Ovary (tissue), 9 donors: Measurements from ENCODE around the gene TSC22D3. TPM values are rescaled to one million over a fixed set of nuclear protein-coding genes. Genes with fewer than 3 reads are reported as not detected.

Source experiments
- DNase-seq, 5 donors: peaks; one replicate each; pipeline ENCODE4 v3.0.0-alpha.2; 2019 to 2020
- H3K27ac ChIP-seq, 2 donors: fragments of 200-600 bp; one replicate each; pipeline versions ENCODE4 v1.5.1 to v1.8.0; 2019 to 2022
- H3K27me3 ChIP-seq: fragments of 200-600 bp; one replicate; pipeline ENCODE4 v1.8.0; 2022
- H3K36me3 ChIP-seq: fragments of 200-600 bp; sonication (generic); one replicate; pipeline ENCODE4 v1.5.1; 2019
- H3K4me1 ChIP-seq: one replicate; pipeline ENCODE4 v1.8.1; 2013; ENCODE audit warnings: mild to moderate bottlenecking, moderate library complexity; ENCODE audit not compliant: insufficient read depth
- H3K4me3 ChIP-seq: fragments of 200-600 bp; sonication (generic); one replicate; pipeline ENCODE4 v1.5.1; 2017
- H3K9me3 ChIP-seq, 2 donors: fragments of 200-600 bp in 1 of 2; sonication (generic) in 1 of 2; one replicate each; pipeline versions ENCODE4 v1.5.1 to v1.8.1; 2013 to 2019; ENCODE audit warnings: mild to moderate bottlenecking in 1 of 2, moderate library complexity in 1 of 2
- CTCF ChIP-seq, 3 donors: fragments of 450-650 bp in 2 of 3; fragments of 200-600 bp in 1 of 3; IDR thresholded peaks; one replicate each; pipeline versions ENCODE4 v1.5.1 to v1.8.0; 2016 to 2022; ENCODE audit warnings: antibody characterized with exemption in 3 of 3, mild to moderate bottlenecking in 1 of 3
- EP300 ChIP-seq: sonication (generic); formaldehyde crosslinking; IDR thresholded peaks from one replicate; pipeline ENCODE4 v1.6.1; 2017; ENCODE audit warnings: antibody characterized with exemption
- POLR2A ChIP-seq: fragments of 450-650 bp; IDR thresholded peaks from one replicate; pipeline ENCODE4 v1.6.1; 2017; ENCODE audit warnings: antibody characterized with exemption, mild to moderate bottlenecking, moderate library complexity
- WGBS, 3 donors: extraction: QIAGEN DNeasy Blood & Tissue Kit in 1 of 3; methylation state at CpG; one replicate each; pipeline versions ENCODE4 v1.1.5 to v1.1.7; 2013 to 2017; 5-methylcytosine and 5-hydroxymethylcytosine counted together
- intact Hi-C, 4 donors: fragments of 100-400 bp; cut with DNase I; formaldehyde crosslinking; loops; one replicate each; pipeline versions ENCODE4 v1.11.0 to v1.15.1; 2022 to 2023
- polyA plus RNA-seq, 2 donors: library from polyadenylated mRNA; stranded (reverse); fragments of 200-250 nt in 1 of 2; fragments of 350-450 nt in 1 of 2; fragmentation: Illumina TruSeq in 1 of 2; extraction: RNeasy Lipid Tissue Mini Kit (QIAGEN cat#74804) in 1 of 2; gene quantifications; one replicate each; pipeline ENCODE4 v1.2.3, GENCODE V29; 2013 to 2014
- total RNA-seq, 7 donors: library from RNA; depleted of rRNA in 2 of 7; stranded (reverse); fragments of >200 nt in 2 of 7; fragmentation: NEBNext Ultra II Directional in 3 of 7; extraction: Animal tissue kit (Norgen Biotek cat#: 25700) in 3 of 7; gene quantifications; one replicate each; pipeline versions ENCODE4 v1.1.0 to v1.2.4, GENCODE V29; 2016 to 2023
- donor health status: DM: no; HTN: no; CAD: no; lungs with moderate emphysema.
- donor health status: DM: no; HTN: no; CAD: no.
- donor health status: Bipolar disorder and iron deficiency.
- donor health status: DM: yes; HTN: yes; CAD: no.
- donor health status: DM: no; HTN: no; CAD: no.
- donor health status: DM: yes; HTN: yes; CAD: no.

Gene TSC22D3
- total and polyA plus RNA-seq, 9 donors, result 91.5 to 645 (median 241) TPM

DNA sequence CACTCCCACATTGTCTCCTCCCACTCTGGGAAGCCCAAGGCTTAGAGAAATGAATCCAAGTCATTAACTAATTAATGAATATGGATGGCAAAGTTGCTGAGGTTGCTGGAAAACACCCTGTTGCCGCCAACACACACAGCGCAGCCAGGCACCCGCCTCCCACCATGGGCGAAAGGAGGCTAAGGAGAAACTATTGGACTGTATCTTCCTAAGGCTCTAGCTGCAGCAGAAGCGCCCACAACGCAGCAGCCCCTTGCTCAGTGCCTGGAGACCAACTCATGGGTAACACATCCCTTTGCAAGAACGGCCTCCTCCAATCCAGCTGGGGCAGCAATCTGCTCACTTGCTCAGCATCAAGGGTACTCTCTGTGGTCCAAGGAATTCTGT, 34.2 kb downstream of the TSC22D3 start:
- H3K4me1 ChIP-seq, result peaks cover 30% of the 10 kb centered on the region
- peak overlapping the region; percentile 76 to 79 for H3K27ac ChIP-seq
- intact Hi-C loops, result no loop called here
- no peaks in the 10 kb centered on the region for H3K36me3 ChIP-seq
- WGBS, 3 donors, result 29 to 41% (median 35%) methylated on average over 7 of the region's 7 CpGs
- DNase-seq, result no peak
- no peaks in the 10 kb centered on the region for H3K9me3 ChIP-seq
- no peaks in the 10 kb centered on the region for H3K27me3 ChIP-seq
- H3K4me3 ChIP-seq, result no peak overlapping the region
- no peak for TF ChIP-seq CTCF (IDR thresholded peaks at IDR 0.05)
- TF ChIP-seq POLR2A, result no peak

GRCh38 chrX:107739541-107739940, 36.0 kb downstream of the TSC22D3 start:
- H3K27ac ChIP-seq, result peak overlapping the region in 1 of 2 donors; percentile 38
- WGBS, 3 donors, result 88 to 94% (median 89%) methylated on average over 3 of the region's 3 CpGs
- intact Hi-C loops, result no loop called here

DNA sequence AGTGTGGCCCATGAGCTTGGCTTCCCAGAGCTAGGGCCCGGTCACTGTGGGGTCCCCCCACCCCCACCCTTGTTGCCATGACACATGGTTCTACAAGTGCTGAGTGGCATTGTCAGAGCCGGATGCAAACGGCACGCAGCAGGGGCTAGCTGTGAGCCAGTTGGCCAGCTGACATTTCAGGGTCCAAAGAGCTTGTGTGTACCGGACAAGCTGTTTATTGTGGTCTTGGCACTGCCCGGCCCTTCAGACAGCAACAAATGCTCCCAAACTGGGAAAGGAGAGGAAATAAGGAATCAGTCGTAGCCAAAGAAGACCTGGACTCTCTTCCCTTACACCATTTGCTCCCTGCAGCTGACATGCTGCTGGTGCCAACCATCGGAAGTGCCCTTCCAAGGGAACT, 36.8 kb downstream of the TSC22D3 start:
- Histone ChIP-seq H3K9me3 (no peaks in the 10 kb centered on the region), H3K4me3 (no peak overlapping the region), H3K27me3 (no peaks in the 10 kb centered on the region), H3K36me3 (no peaks in the 10 kb centered on the region), H3K4me1 (peaks cover 28% of the 10 kb centered on the region), H3K27ac (peak overlapping the region; percentile 17 to 50)
- 77 to 83% (median 78%) methylated on average over 7 to 8 of the region's 8 CpGs for WGBS, 3 donors
- intact Hi-C loops, result no loop called here
- DNase-seq, result peak in 1 of 5 donors; percentile 16
- TF ChIP-seq POLR2A (no peak), CTCF (IDR thresholded peaks at IDR 0.05) (no peak)

More at GRCh38 chrX:107739541-107739940, 36.0 kb downstream of the TSC22D3 start:
- no peaks in the 10 kb centered on the region for H3K27me3 ChIP-seq
- no peaks in the 10 kb centered on the region for H3K9me3 ChIP-seq
- TF ChIP-seq POLR2A (no peak), CTCF (IDR thresholded peaks at IDR 0.05) (no peak), EP300 (no peak)
- peaks cover 28% of the 10 kb centered on the region for H3K4me1 ChIP-seq
- H3K4me3 ChIP-seq, result no peak overlapping the region
- no peak for DNase-seq
- H3K36me3 ChIP-seq, result no peaks in the 10 kb centered on the region

- Histone ChIP-seq H3K27ac (peak overlapping the region; percentile 17 to 50), H3K36me3 (no peaks in the 10 kb centered on the region), H3K9me3 (no peaks in the 10 kb centered on the region), H3K27me3 (no peaks in the 10 kb centered on the region), H3K4me3 (no peak overlapping the region), H3K4me1 (peaks cover 25% of the 10 kb centered on the region)
- intact Hi-C loops, result no loop called here
- no peak for TF ChIP-seq CTCF (IDR thresholded peaks at IDR 0.05)
- no peak for TF ChIP-seq POLR2A
- TF ChIP-seq EP300, result no peak
- DNase-seq, result peak in 1 of 5 donors; percentile 48
- 70 to 79% (median 78%) methylated on average over 5 of the region's 5 CpGs for WGBS, 3 donors
Measured at GRCh38 chrX:107738272-107738671, 37.3 kb downstream of the TSC22D3 start.
